Liver (tissue), 9 donors: ENCODE measurements around the gene PEX5. TPM values are rescaled to one million over a fixed set of nuclear protein-coding genes. Genes with fewer than 3 reads are reported as not detected.

Experiments
- DNase-seq: peaks from one replicate; pipeline ENCODE4 v3.0.0-alpha.2; 2017; ENCODE audit warnings: low spot score
- H3K27ac ChIP-seq, 2 donors: one replicate each; pipeline ENCODE4 v1.7.0; 2013; ENCODE audit warnings: inconsistent platforms in 2 of 2, low read length in 2 of 2, control low read depth in 1 of 2, low read depth in 1 of 2, mild to moderate bottlenecking in 1 of 2
- H3K27me3 ChIP-seq, 4 donors: one replicate each; pipeline versions ENCODE4 v1.6.1 to v1.7.0; 2013; ENCODE audit warnings: low read length in 3 of 4, inconsistent platforms in 1 of 4, mild to moderate bottlenecking in 1 of 4, moderate library complexity in 1 of 4; ENCODE audit not compliant: control insufficient read depth in 4 of 4, insufficient read depth in 4 of 4
- H3K36me3 ChIP-seq, 4 donors: one replicate each; pipeline versions ENCODE4 v1.6.1 to v1.7.0; 2013; ENCODE audit warnings: low read length in 3 of 4, mild to moderate bottlenecking in 3 of 4, low read depth in 1 of 4, moderate library complexity in 1 of 4; ENCODE audit not compliant: control insufficient read depth in 4 of 4, insufficient read depth in 3 of 4
- H3K4me1 ChIP-seq, 4 donors: one replicate each; pipeline versions ENCODE4 v1.6.1 to v1.7.0; 2013; ENCODE audit warnings: low read length in 3 of 4, mild to moderate bottlenecking in 3 of 4, moderate library complexity in 1 of 4; ENCODE audit not compliant: control insufficient read depth in 4 of 4, insufficient read depth in 4 of 4
- H3K4me3 ChIP-seq, 3 donors: one replicate each; pipeline versions ENCODE4 v1.6.1 to v1.7.0; 2013; ENCODE audit warnings: low read length in 3 of 3, control low read depth in 1 of 3, low read depth in 1 of 3, mild to moderate bottlenecking in 1 of 3
- H3K9ac ChIP-seq, 2 donors: one replicate each; pipeline ENCODE4 v1.7.0; 2013; ENCODE audit warnings: low read length in 2 of 2, mild to moderate bottlenecking in 2 of 2, moderate library complexity in 2 of 2, control low read depth in 1 of 2, low read depth in 1 of 2
- H3K9me3 ChIP-seq, 4 donors: one replicate each; pipeline versions ENCODE4 v1.6.1 to v1.7.0; 2013; ENCODE audit warnings: low read length in 3 of 4; ENCODE audit not compliant: control insufficient read depth in 4 of 4
- EGR1 ChIP-seq, 2 donors: IDR thresholded peaks; 2 replicates each; pipeline ENCODE4 v1.6.1; 2016 to 2018; ENCODE audit warnings: antibody characterized with exemption in 2 of 2, low read depth in 2 of 2
- FOXA1 ChIP-seq: IDR thresholded peaks from 2 replicates; pipeline ENCODE4 v1.6.1; 2016; ENCODE audit warnings: antibody characterized with exemption
- FOXA2 ChIP-seq: IDR thresholded peaks from 2 replicates; pipeline ENCODE4 v1.6.1; 2016; ENCODE audit warnings: antibody characterized with exemption
- GABPA ChIP-seq, 2 donors: IDR thresholded peaks in 1 of 2; conservative IDR thresholded peaks in 1 of 2; 2 replicates each; pipeline ENCODE4 v1.6.1; 2016; ENCODE audit warnings: antibody characterized with exemption in 2 of 2, mild to moderate bottlenecking in 1 of 2, moderate library complexity in 1 of 2
- HNF4A ChIP-seq, 2 donors: conservative IDR thresholded peaks; 2 replicates each; pipeline ENCODE4 v1.6.1; 2016; ENCODE audit warnings: antibody characterized with exemption in 2 of 2, mild to moderate bottlenecking in 2 of 2
- HNF4G ChIP-seq: IDR thresholded peaks from 2 replicates; pipeline ENCODE4 v1.6.1; 2016; ENCODE audit warnings: antibody characterized with exemption
- JUND ChIP-seq, 2 donors: IDR thresholded peaks; 2 replicates each; pipeline ENCODE4 v1.6.1; 2016; ENCODE audit warnings: antibody characterized with exemption in 2 of 2
- NR2F2 ChIP-seq: IDR thresholded peaks from 2 replicates; pipeline ENCODE4 v1.6.1; 2016; ENCODE audit warnings: antibody characterized with exemption
- RAD21 ChIP-seq, 2 donors: IDR thresholded peaks; 2 replicates each; pipeline ENCODE4 v1.6.1; 2016; ENCODE audit warnings: antibody characterized with exemption in 2 of 2, mild to moderate bottlenecking in 2 of 2
- SP1 ChIP-seq: IDR thresholded peaks from 2 replicates; pipeline ENCODE4 v1.6.1; 2018; ENCODE audit warnings: antibody characterized with exemption, mild to moderate bottlenecking
- YY1 ChIP-seq: IDR thresholded peaks from 2 replicates; pipeline ENCODE4 v1.6.1; 2016; ENCODE audit warnings: antibody characterized with exemption, mild to moderate bottlenecking
- WGBS: extraction: QIAGEN DNeasy Blood & Tissue Kit; methylation state at CpG from one replicate; pipeline ENCODE4 v1.1.7; 2013; 5-methylcytosine and 5-hydroxymethylcytosine counted together
- polyA plus RNA-seq, 2 donors: library from polyadenylated mRNA; stranded (reverse) in 1 of 2; unstranded in 1 of 2; fragments of 200-250 nt in 1 of 2; fragments of >200 nt in 1 of 2; fragmentation: Nextera tagmentation in 1 of 2; extraction: Ambion mirVana in 1 of 2; gene quantifications; one replicate each; pipeline versions ENCODE4 v1.2.1 to v1.2.3, GENCODE V29; 2013 to 2015
- total RNA-seq, 2 donors: library from RNA; depleted of rRNA; stranded (reverse); fragments of >200 nt; gene quantifications; one replicate each; pipeline ENCODE4 v1.2.3, GENCODE V29; 2014
- TF ChIP-seq, protein P1 (sequence below): fragments of 150-350 bp; IDR thresholded peaks from 2 replicates; pipeline ENCODE4 v1.5.1; 2017; ENCODE audit warnings: improper control_type of control experiment, low read depth, low read length; ENCODE audit not compliant: missing input control
- TF ChIP-seq, protein P2 (sequence below): IDR thresholded peaks from 2 replicates; pipeline ENCODE4 v1.6.1; 2016; ENCODE audit warnings: antibody characterized with exemption, mild to moderate bottlenecking
- TF ChIP-seq, protein P3 (sequence below): IDR thresholded peaks from 2 replicates; pipeline ENCODE4 v1.6.1; 2016; ENCODE audit warnings: antibody characterized with exemption
- donor health status: healthy.
- donor health status: healthy.
- donor health status: healthy.
- donor health status: healthy.
- donor health status: healthy.

Gene PEX5
- total and polyA plus RNA-seq, 4 donors, result 5.7 to 37.9 (median 22.8) TPM

DNA sequence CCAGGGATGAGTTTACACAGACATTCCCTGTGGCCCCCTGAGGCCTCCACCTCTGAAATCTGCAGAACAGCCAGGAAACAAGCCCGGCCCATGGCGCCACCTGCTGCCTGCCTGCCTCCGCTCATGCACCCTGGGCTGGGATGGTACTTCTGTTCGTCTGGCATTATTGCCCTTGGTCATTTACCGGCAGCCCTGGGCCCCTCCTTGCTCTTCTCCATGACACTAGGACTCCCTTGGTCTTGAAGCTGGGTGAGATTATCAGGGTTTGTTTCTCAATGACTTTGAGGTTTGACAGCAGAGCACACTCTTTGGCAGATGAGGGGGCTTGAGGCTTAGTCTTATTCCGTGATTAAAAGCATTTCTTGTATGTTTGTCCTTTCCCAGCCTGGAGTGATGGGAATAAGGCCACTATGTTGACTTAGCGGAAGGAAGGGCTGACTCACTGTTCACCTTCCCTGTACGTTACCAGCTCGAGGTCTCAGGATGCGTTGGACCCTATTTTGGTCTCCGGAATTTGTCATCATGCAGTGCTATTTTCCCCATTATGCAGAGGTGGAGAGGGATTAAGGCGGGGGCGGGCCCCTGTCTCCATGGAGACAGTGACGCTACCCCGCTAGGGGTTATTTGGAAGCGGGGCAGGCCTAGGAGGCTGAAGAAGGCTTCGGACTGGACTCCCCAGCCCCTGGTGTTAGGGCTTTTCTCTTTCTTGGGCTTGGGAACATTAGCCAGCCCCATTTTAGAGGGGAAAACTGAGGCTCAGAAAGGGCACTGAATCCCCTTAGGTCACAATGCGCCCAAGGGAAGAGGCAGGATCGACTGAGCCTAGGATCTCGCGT is 706 bp upstream of the PEX5 start:
- peak; percentile 82 to 84 for TF ChIP-seq RAD21 (IDR thresholded peaks at IDR 0.05)
- TF ChIP-seq, protein P1, sequence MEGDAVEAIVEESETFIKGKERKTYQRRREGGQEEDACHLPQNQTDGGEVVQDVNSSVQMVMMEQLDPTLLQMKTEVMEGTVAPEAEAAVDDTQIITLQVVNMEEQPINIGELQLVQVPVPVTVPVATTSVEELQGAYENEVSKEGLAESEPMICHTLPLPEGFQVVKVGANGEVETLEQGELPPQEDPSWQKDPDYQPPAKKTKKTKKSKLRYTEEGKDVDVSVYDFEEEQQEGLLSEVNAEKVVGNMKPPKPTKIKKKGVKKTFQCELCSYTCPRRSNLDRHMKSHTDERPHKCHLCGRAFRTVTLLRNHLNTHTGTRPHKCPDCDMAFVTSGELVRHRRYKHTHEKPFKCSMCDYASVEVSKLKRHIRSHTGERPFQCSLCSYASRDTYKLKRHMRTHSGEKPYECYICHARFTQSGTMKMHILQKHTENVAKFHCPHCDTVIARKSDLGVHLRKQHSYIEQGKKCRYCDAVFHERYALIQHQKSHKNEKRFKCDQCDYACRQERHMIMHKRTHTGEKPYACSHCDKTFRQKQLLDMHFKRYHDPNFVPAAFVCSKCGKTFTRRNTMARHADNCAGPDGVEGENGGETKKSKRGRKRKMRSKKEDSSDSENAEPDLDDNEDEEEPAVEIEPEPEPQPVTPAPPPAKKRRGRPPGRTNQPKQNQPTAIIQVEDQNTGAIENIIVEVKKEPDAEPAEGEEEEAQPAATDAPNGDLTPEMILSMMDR, result peak; percentile 50
- TF ChIP-seq JUND (IDR thresholded peaks at IDR 0.05), result peak in 1 of 2 donors; percentile 43
- TF ChIP-seq EGR1 (IDR thresholded peaks at IDR 0.05; ENCODE audit: low read depth in 2 of 2), result peak; percentile 88 to 96
- TF ChIP-seq NR2F2, result no peak
- TF ChIP-seq GABPA (IDR thresholded peaks at IDR 0.05 in 1 of 2, conservative IDR thresholded peaks at IDR 0.05 in 1 of 2), result no peak
- peak; percentile 4 for TF ChIP-seq FOXA2
- Histone ChIP-seq H3K4me1 (peaks cover 0 to 25% (median 20%) of the 10 kb centered on the region in 4 donors), H3K9ac (peak overlapping the region; percentile 66 to 86), H3K4me3 (peak overlapping the region; percentile 77 to 90 (median 82)), H3K27me3 (no peaks in the 10 kb centered on the region), H3K9me3 (no peaks in the 10 kb centered on the region), H3K36me3 (peaks cover 1 to 18% (median 7%) of the 10 kb centered on the region in 4 donors), H3K27ac (peak overlapping the region; percentile 72 to 82)
- peak; percentile 74 for DNase-seq
- 13% methylated on average over 21 of the region's 21 CpGs for WGBS

DNA sequence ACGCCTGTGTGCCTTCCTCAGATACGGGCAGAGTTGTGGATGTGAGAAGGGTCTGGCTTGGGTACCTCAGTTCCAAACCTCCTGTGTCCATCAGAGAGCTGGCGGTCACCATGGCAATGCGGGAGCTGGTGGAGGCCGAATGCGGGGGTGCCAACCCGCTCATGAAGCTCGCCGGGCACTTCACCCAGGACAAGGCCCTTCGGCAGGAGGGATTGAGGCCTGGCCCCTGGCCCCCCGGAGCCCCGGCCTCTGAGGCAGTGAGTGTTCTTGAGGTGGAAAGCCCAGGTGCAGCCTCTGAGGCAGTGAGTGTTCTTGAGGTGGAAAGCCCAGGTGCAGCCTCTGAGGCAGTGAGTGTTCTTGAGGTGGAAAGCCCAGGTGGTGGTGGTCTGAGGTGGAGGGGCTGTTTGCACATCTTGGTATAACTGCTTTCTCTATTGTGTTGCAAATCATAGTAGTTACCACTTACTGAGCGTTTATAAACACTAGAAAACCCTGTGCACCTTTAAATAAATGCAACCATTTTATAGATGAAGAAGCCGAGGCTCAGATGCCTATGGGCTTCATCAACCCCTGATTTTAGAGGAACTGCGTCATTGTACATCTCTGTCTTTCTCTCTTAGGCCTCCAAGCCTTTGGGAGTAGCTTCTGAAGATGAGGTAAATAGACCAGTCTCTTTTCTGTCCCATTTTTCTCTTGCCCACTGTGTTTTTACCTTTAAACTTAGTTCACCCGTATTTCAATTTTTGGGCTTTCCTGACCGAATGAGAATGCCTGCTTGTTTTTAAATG is 976 bp downstream of the PEX5 start:
- H3K9me3 ChIP-seq, result no peaks in the 10 kb centered on the region
- H3K27me3 ChIP-seq, result no peaks in the 10 kb centered on the region
- peak overlapping the region; percentile 83 to 96 (median 90) for H3K4me3 ChIP-seq
- peak overlapping the region; percentile 44 to 54 for H3K9ac ChIP-seq
- TF ChIP-seq RAD21 (IDR thresholded peaks at IDR 0.05) (no peak), SP1 (no peak), HNF4A (conservative IDR thresholded peaks at IDR 0.05) (no peak), FOXA1 (no peak), YY1 (no peak), FOXA2 (no peak), HNF4G (no peak)
- TF ChIP-seq, protein P2, sequence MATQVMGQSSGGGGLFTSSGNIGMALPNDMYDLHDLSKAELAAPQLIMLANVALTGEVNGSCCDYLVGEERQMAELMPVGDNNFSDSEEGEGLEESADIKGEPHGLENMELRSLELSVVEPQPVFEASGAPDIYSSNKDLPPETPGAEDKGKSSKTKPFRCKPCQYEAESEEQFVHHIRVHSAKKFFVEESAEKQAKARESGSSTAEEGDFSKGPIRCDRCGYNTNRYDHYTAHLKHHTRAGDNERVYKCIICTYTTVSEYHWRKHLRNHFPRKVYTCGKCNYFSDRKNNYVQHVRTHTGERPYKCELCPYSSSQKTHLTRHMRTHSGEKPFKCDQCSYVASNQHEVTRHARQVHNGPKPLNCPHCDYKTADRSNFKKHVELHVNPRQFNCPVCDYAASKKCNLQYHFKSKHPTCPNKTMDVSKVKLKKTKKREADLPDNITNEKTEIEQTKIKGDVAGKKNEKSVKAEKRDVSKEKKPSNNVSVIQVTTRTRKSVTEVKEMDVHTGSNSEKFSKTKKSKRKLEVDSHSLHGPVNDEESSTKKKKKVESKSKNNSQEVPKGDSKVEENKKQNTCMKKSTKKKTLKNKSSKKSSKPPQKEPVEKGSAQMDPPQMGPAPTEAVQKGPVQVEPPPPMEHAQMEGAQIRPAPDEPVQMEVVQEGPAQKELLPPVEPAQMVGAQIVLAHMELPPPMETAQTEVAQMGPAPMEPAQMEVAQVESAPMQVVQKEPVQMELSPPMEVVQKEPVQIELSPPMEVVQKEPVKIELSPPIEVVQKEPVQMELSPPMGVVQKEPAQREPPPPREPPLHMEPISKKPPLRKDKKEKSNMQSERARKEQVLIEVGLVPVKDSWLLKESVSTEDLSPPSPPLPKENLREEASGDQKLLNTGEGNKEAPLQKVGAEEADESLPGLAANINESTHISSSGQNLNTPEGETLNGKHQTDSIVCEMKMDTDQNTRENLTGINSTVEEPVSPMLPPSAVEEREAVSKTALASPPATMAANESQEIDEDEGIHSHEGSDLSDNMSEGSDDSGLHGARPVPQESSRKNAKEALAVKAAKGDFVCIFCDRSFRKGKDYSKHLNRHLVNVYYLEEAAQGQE, result no peak
- TF ChIP-seq, protein P1, result no peak
- TF ChIP-seq, protein P3, sequence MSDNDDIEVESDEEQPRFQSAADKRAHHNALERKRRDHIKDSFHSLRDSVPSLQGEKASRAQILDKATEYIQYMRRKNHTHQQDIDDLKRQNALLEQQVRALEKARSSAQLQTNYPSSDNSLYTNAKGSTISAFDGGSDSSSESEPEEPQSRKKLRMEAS, result no peak
- H3K4me1 ChIP-seq, result peaks cover 0 to 25% (median 20%) of the 10 kb centered on the region in 4 donors
- peaks cover 1 to 20% (median 8%) of the 10 kb centered on the region in 4 donors for H3K36me3 ChIP-seq
- WGBS, result 31% methylated on average over 17 of the region's 17 CpGs
- no peak for DNase-seq
- H3K27ac ChIP-seq, result peak overlapping the region; percentile 72 to 82
